HL-60/S4 treated with retinoic acid at 250 ng/mL for 4 days and 3 days (cell line): ENCODE data around the gene BRICD5.

ENCODE experiments used
- in situ Hi-C: fragments of 300-500 bp; cut with MboI; formaldehyde crosslinking; loops from 2 replicates; pipeline ENCODE4 v1.7.0; 2022; ENCODE audit warnings: low sequenced_read_pairs

Gene BRICD5

GRCh38 chr16:2199621-2200139 lies 11.0 kb downstream of the BRICD5 start:
- in situ Hi-C loops, result no loop called here

- in situ Hi-C loops, result no loop called here
Measured at GRCh38 chr16:2199095-2199494, 11.6 kb downstream of the BRICD5 start.

- in situ Hi-C loops, result no loop called here
Measured at GRCh38 chr16:2198283-2198682, 12.4 kb downstream of the BRICD5 start.

- in situ Hi-C loops, result no loop called here
Measured at GRCh38 chr16:2197765-2198164, 12.9 kb downstream of the BRICD5 start.

- in situ Hi-C loops, result no loop called here
Measured at GRCh38 chr16:2196981-2197511, 13.6 kb downstream of the BRICD5 start.

- in situ Hi-C loops, result no loop called here
Measured at GRCh38 chr16:2196162-2196980, 14.3 kb downstream of the BRICD5 start, which contains the start of gene CASKIN1. TSS of gene CASKIN1 (minus strand) at chr16:2196605. CDS start at chr16:2196432, 173 bp downstream.

GRCh38 chr16:2195322-2196161 lies 15.1 kb downstream of the BRICD5 start:
- in situ Hi-C loops, result no loop called here

- in situ Hi-C loops, result no loop called here
Measured at GRCh38 chr16:2194852-2195321, 15.8 kb downstream of the BRICD5 start.

- in situ Hi-C loops, result no loop called here
Measured at GRCh38 chr16:2194166-2194834, 16.4 kb downstream of the BRICD5 start.

- in situ Hi-C loops, result no loop called here
Measured at GRCh38 chr16:2191446-2191706, 19.3 kb downstream of the BRICD5 start.

GRCh38 chr16:2190659-2191445 lies 19.8 kb downstream of the BRICD5 start:
- in situ Hi-C loops, result no loop called here

GRCh38 chr16:2190002-2190658 lies 20.5 kb downstream of the BRICD5 start:
- in situ Hi-C loops, result no loop called here

- in situ Hi-C loops, result no loop called here
Measured at GRCh38 chr16:2189252-2189893, 21.3 kb downstream of the BRICD5 start.

- in situ Hi-C loops, result no loop called here
Measured at GRCh38 chr16:2188395-2188794, 22.3 kb downstream of the BRICD5 start.

- in situ Hi-C loops, result no loop called here
Measured at GRCh38 chr16:2187212-2187611, 23.5 kb downstream of the BRICD5 start.

GRCh38 chr16:2186505-2186904 lies 24.2 kb downstream of the BRICD5 start:
- in situ Hi-C loops, result no loop called here

- in situ Hi-C loops, result no loop called here
Measured at GRCh38 chr16:2186064-2186463, 24.6 kb downstream of the BRICD5 start.

GRCh38 chr16:2184962-2185361 lies 25.7 kb downstream of the BRICD5 start:
- in situ Hi-C loops, result no loop called here

GRCh38 chr16:2184346-2184745 lies 26.3 kb downstream of the BRICD5 start:
- in situ Hi-C loops, result no loop called here
